Tibial nerve (tissue), 4 donors: ENCODE results near the gene CTNNA3.

ENCODE experiments used
- EP300 ChIP-seq, 2 donors: sonication (generic); formaldehyde crosslinking; IDR thresholded peaks; one replicate each; pipeline ENCODE4 v1.6.1; 2017; ENCODE audit warnings: antibody characterized with exemption in 2 of 2, mild to moderate bottlenecking in 1 of 2
- POLR2A ChIP-seq, 2 donors: fragments of 450-650 bp; IDR thresholded peaks; one replicate each; pipeline ENCODE4 v1.6.1; 2017; ENCODE audit warnings: antibody characterized with exemption in 2 of 2, mild to moderate bottlenecking in 2 of 2, moderate library complexity in 2 of 2
- TF ChIP-seq, protein P1 (sequence below), 5 experiments: fragments of 200-600 bp in 3 of 5; fragments of 450-650 bp in 2 of 5; sonication (generic) in 3 of 5; IDR thresholded peaks; one replicate each; pipeline ENCODE4 v1.5.1; 2016 to 2019; ENCODE audit warnings: antibody characterized with exemption in 5 of 5, mild to moderate bottlenecking in 3 of 5, moderate library complexity in 2 of 5

DNA sequence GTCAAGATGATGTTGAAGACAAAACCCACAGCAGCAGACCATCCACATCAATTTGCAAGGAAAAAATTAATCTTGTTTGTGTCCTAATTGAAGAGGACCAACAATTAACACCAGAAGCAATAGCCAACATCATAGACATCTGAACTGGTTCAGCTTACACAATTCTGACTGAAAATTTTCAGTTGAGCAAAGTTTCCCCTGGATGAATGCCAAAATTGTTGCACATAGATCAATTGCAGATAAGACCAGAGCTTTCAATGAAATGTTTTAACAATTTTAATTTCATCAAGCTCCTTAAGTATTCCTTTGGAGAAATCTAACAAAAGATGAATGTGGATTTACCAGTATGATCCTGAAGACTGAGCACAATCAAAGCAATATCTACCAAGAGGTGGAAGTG is 168.6 kb downstream of the CTNNA3 start:
- TF ChIP-seq, protein P1, sequence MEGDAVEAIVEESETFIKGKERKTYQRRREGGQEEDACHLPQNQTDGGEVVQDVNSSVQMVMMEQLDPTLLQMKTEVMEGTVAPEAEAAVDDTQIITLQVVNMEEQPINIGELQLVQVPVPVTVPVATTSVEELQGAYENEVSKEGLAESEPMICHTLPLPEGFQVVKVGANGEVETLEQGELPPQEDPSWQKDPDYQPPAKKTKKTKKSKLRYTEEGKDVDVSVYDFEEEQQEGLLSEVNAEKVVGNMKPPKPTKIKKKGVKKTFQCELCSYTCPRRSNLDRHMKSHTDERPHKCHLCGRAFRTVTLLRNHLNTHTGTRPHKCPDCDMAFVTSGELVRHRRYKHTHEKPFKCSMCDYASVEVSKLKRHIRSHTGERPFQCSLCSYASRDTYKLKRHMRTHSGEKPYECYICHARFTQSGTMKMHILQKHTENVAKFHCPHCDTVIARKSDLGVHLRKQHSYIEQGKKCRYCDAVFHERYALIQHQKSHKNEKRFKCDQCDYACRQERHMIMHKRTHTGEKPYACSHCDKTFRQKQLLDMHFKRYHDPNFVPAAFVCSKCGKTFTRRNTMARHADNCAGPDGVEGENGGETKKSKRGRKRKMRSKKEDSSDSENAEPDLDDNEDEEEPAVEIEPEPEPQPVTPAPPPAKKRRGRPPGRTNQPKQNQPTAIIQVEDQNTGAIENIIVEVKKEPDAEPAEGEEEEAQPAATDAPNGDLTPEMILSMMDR (IDR thresholded peaks at IDR 0.05) = no peak
- TF ChIP-seq POLR2A (IDR thresholded peaks at IDR 0.05) (no peak), EP300 (IDR thresholded peaks at IDR 0.05) (no peak)
